ENCODE measurements around the gene MED31. TPM values are rescaled to one million over a fixed set of nuclear protein-coding genes. Genes with fewer than 3 reads are reported as not detected.

Gene MED31
- total RNA-seq, 1 donor, result 5.4 TPM

GRCh38 chr17:6632530-6632929 is 18.9 kb downstream of the MED31 start:
- Histone ChIP-seq H4K20me1 (ENCODE audit: insufficient read depth, low read length) (peaks cover 3% of the 10 kb centered on the region), H3K4me1 (ENCODE audit: insufficient read depth, low read length) (peaks cover 4% of the 10 kb centered on the region), H3K27me3 (ENCODE audit: insufficient read depth, low read length) (no peaks in the 10 kb centered on the region), H3K4me3 (ENCODE audit: insufficient read depth, low read length) (no peak overlapping the region), H3K4me2 (ENCODE audit: insufficient read depth, low read length) (no peak overlapping the region), H3K9me3 (ENCODE audit: low read depth, low read length) (no peaks in the 10 kb centered on the region), H2AFZ (ENCODE audit: low read length) (no peak overlapping the region), H3K79me2 (ENCODE audit: insufficient read depth, low read length) (peaks cover 29% of the 10 kb centered on the region), H3K27ac (ENCODE audit: low read depth, low read length) (no peak overlapping the region), H3K36me3 (ENCODE audit: insufficient read depth, low read length) (peaks cover 48% of the 10 kb centered on the region)
- no peak for TF ChIP-seq CTCF (IDR thresholded peaks at IDR 0.05; ENCODE audit: extremely low read depth, low read depth, low read length)
- DNase-seq (ENCODE audit: insufficient read length, low spot score, missing footprints), result no peak

DNA sequence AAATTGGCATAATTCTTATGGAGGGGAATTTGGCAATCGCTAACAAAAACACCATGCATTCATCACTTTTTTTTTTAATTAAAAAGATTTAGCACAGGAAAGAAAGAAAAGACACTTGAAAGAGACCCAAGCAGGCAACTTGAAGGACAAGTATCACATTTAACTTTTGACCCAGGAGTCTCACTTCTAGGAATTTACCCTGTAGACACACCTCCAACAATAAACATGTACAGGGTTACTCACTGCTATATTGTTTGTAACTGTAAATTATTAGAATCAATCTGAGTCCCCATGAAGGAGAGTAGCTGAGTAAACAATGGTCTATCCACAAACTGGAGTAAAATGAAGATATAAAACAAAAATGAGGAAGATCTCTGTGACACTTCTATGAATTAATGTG is 21.0 kb downstream of the MED31 start:
- H4K20me1 ChIP-seq (ENCODE audit: insufficient read depth, low read length), result no peaks in the 10 kb centered on the region

GRCh38 chr17:6627019-6627418 is 24.4 kb downstream of the MED31 start:
- H3K27ac ChIP-seq (ENCODE audit: low read depth, low read length), result no peak overlapping the region
- no peaks in the 10 kb centered on the region for H3K9me3 ChIP-seq (ENCODE audit: low read depth, low read length)
- H3K36me3 ChIP-seq (ENCODE audit: insufficient read depth, low read length), result peaks cover 40% of the 10 kb centered on the region
- peaks cover 23% of the 10 kb centered on the region for H3K79me2 ChIP-seq (ENCODE audit: insufficient read depth, low read length)
- no peak for TF ChIP-seq CTCF (IDR thresholded peaks at IDR 0.05; ENCODE audit: extremely low read depth, low read depth, low read length)
- peaks cover 21% of the 10 kb centered on the region for H3K4me1 ChIP-seq (ENCODE audit: insufficient read depth, low read length)
- DNase-seq (ENCODE audit: insufficient read length, low spot score, missing footprints), result no peak
- H2AFZ ChIP-seq (ENCODE audit: low read length), result no peak overlapping the region
- H3K4me2 ChIP-seq (ENCODE audit: insufficient read depth, low read length), result no peak overlapping the region
- H3K4me3 ChIP-seq (ENCODE audit: insufficient read depth, low read length), result no peak overlapping the region
- H3K27me3 ChIP-seq (ENCODE audit: insufficient read depth, low read length), result no peaks in the 10 kb centered on the region
- no peaks in the 10 kb centered on the region for H4K20me1 ChIP-seq (ENCODE audit: insufficient read depth, low read length)

More for the DNA sequence above, 21.0 kb downstream of the MED31 start:
- Histone ChIP-seq H3K27me3 (ENCODE audit: insufficient read depth, low read length) (no peaks in the 10 kb centered on the region), H3K27ac (ENCODE audit: low read depth, low read length) (no peak overlapping the region), H3K4me2 (ENCODE audit: insufficient read depth, low read length) (no peak overlapping the region), H3K36me3 (ENCODE audit: insufficient read depth, low read length) (peaks cover 57% of the 10 kb centered on the region), H3K4me1 (ENCODE audit: insufficient read depth, low read length) (peaks cover 10% of the 10 kb centered on the region), H3K9me3 (ENCODE audit: low read depth, low read length) (no peaks in the 10 kb centered on the region), H3K79me2 (ENCODE audit: insufficient read depth, low read length) (peaks cover 24% of the 10 kb centered on the region), H3K4me3 (ENCODE audit: insufficient read depth, low read length) (no peak overlapping the region), H2AFZ (ENCODE audit: low read length) (no peak overlapping the region)
- no peak for TF ChIP-seq CTCF (IDR thresholded peaks at IDR 0.05; ENCODE audit: extremely low read depth, low read depth, low read length)
- DNase-seq (ENCODE audit: insufficient read length, low spot score, missing footprints), result no peak

DNA sequence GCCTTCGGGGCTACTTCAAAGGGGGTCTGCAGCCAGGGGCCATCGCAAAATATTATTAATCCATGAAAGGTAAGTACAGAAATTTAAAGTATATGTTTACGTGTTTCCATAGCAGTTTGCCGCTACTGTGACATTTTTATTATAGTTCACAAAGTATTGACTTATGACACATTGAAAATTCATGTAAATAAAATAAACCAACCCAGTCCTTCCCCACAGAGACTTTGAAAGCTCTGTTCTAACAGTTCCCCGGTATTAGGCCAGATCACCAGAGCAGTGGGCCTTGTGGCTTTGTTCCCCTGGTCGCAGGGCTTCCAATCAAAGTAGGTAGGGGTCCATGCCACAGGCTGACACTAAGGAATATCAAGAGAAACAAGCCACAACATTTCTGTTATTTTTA is 24.8 kb downstream of the MED31 start:
- H3K79me2 ChIP-seq (ENCODE audit: insufficient read depth, low read length), result peaks cover 23% of the 10 kb centered on the region
- H3K27me3 ChIP-seq (ENCODE audit: insufficient read depth, low read length), result no peaks in the 10 kb centered on the region
- peaks cover 21% of the 10 kb centered on the region for H3K4me1 ChIP-seq (ENCODE audit: insufficient read depth, low read length)
- H2AFZ ChIP-seq (ENCODE audit: low read length), result no peak overlapping the region
- TF ChIP-seq CTCF (IDR thresholded peaks at IDR 0.05; ENCODE audit: extremely low read depth, low read depth, low read length), result no peak
- H3K4me3 ChIP-seq (ENCODE audit: insufficient read depth, low read length), result no peak overlapping the region
- no peak overlapping the region for H3K4me2 ChIP-seq (ENCODE audit: insufficient read depth, low read length)
- H4K20me1 ChIP-seq (ENCODE audit: insufficient read depth, low read length), result no peaks in the 10 kb centered on the region
- H3K36me3 ChIP-seq (ENCODE audit: insufficient read depth, low read length), result peaks cover 43% of the 10 kb centered on the region
- no peak overlapping the region for H3K27ac ChIP-seq (ENCODE audit: low read depth, low read length)
- no peaks in the 10 kb centered on the region for H3K9me3 ChIP-seq (ENCODE audit: low read depth, low read length)
- DNase-seq (ENCODE audit: insufficient read length, low spot score, missing footprints), result no peak

Measured in osteoblast (primary cell).